ENCODE results near the gene ATP2C2.
"Not testable (repeated sequence)": the region's sequence is repeated elsewhere in the genome, so short reads cannot be mapped to it uniquely, and the experiment has no call there.

ATP2C2 gene

DNA sequence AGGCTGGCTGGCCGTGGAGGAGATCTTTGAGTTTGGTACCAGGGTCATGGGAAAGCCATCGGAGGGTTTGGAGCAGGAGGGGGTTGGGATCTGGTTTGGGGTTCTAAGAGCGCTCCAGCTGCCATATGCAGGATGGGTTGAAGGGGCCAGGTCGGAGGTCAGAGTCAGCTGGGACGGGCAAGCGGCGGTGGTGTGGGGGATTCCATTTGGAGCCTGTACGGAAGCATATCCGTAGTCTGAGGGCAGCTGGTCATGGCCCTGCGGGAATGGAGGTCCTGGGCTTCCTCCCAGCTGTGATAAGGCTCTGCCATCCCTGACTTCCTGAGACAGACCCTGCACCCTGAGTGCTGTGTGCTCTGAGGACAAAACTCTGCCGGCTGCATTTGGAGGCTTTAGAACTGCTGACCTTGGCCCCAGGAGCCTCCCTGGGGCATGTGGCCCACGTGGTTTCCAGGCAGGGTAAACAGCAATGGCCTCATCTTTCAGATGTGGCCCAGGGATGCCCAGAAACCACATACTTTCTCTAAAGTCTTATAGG, 46.5 kb downstream of the ATP2C2 start:
- in situ Hi-C loops (cut with HindIII; ENCODE audit: low sequenced_read_pairs) = loop anchor here (5.0 kb wide), 1 partner anchor 43 kb away; no protein-coding TSS in a partner anchor

DNA sequence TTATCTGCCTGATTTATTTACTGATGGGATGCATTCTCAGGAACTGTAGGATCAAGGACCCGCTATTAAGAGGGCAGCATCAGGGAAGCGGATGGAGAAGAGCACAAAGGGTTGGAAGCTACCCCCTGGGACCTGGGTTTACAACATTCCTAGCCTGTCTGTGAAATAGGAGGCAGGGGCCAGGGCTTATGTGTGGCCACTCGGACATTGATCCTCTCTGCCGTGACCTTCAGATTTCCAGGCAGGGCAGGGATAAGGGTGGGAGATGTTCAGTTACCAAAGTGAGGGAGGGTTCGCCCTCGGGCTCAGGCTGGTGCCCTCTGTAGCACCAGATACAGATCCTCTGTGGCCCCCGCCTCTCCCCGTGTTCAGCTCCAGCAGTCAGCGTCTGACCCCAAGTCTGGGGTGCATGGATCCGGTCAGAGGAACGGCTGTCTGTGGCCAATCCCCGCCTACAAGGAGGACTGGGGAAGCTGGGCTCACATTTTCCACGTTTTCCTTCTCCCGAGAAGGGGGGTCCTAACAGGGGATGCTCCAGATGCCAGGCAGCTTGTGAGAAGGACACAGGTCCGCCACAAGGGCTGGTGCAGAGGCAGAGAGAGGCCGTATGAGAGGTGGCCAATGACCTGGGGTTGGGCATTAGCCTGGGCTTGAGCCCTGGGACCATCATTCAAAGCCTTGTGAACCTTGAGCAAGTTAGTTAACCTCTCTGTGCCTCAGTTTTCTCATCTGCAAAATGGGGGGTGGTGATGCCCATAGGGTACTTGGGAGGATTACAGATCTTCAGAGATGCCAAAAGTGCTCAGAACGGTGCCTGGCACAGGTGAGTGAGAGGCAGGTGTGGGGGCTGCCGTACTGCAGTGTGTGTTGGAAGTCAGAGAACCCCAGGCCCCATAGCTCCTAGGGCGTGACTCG, 48.3 kb downstream of the ATP2C2 start:
- in situ Hi-C loops (cut with HindIII; ENCODE audit: low sequenced_read_pairs) = loop anchor here (5.0 kb wide), 1 partner anchor 44 kb away; no protein-coding TSS in a partner anchor

DNA sequence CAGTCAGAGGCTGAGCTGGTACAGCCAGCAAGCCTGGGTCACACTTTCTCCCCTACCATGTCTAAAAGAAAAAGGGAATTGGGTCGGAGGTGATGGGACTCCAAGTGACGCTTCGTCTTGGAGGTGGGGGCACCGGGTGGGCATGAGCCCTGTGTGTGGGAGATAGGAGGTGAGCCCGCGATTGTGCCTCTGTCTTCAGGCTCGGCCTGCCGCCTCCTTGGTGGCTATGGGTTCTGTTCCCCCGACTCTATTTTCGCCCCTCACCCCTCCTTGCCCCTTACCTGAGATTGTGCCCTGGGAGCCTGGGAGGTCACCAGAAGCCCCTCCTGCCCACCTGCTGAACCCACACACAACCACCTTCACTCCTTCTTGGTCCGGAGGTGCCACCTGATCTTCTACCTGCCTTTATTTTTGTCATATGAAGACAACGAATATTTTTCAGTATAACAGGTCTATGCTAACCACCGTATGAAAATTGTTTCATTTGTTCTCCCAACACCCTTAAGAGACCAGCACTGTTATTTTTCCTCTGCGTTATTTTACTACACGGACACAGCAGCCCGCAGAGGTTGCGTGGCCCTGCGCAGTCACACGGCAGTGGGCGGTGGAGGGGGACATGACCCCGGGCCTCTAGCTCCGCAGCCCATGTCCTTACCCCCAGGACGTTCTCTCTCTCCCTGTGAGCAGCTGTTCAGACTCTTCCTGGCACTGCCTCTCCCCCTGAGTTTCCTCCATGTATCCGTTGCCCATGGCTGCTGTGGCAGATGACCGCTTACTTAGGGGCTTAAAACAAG, 49.9 kb downstream of the ATP2C2 start:
- in situ Hi-C loops (cut with HindIII; ENCODE audit: low sequenced_read_pairs) = loop anchor here (5.0 kb wide), 1 partner anchor 46 kb away; no protein-coding TSS in a partner anchor

DNA sequence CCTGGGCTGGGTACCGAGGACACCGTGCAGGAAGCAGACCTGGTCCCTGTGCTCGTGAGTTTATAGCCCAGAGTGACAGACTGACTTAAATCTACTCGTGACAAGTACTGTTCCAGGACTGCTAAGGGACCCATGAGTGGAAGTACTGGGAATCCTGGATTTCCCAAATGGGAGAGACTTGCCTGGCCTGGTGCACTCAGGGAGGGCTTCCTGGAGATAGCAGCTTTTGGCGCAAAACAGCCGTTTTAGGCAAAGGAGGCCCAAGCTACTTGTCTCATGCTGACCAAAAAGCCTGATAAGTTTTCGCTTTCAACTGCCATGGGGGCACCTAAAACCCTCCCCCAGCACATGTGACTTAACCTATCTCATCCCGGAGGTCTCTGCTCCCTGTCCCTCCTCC, 51.4 kb downstream of the ATP2C2 start:
- in situ Hi-C loops (cut with HindIII; ENCODE audit: low sequenced_read_pairs) = loop anchor here (5.0 kb wide), 1 partner anchor 47 kb away; no protein-coding TSS in a partner anchor

DNA sequence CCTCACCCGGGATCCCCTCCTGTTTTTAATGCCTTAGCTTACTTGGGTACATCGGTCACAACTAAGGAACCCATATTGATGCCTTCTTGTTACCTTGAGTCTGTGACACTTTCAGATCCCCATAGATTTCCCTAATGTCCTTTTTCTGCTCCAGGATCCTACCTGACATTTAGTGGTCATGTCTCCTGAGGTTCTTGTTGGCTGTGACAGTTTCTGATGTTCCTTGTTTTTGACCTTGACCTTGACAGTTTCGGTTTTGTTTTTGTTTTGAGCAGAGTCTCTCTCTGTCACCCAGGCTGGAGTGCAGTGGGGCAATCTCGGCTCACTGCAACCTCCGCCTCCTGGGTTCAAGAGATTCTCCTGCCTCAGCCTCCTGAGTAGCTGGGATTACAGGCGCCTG, 52.2 kb downstream of the ATP2C2 start:
- in situ Hi-C loops (cut with HindIII; ENCODE audit: low sequenced_read_pairs) = not testable (repeated sequence)

DNA sequence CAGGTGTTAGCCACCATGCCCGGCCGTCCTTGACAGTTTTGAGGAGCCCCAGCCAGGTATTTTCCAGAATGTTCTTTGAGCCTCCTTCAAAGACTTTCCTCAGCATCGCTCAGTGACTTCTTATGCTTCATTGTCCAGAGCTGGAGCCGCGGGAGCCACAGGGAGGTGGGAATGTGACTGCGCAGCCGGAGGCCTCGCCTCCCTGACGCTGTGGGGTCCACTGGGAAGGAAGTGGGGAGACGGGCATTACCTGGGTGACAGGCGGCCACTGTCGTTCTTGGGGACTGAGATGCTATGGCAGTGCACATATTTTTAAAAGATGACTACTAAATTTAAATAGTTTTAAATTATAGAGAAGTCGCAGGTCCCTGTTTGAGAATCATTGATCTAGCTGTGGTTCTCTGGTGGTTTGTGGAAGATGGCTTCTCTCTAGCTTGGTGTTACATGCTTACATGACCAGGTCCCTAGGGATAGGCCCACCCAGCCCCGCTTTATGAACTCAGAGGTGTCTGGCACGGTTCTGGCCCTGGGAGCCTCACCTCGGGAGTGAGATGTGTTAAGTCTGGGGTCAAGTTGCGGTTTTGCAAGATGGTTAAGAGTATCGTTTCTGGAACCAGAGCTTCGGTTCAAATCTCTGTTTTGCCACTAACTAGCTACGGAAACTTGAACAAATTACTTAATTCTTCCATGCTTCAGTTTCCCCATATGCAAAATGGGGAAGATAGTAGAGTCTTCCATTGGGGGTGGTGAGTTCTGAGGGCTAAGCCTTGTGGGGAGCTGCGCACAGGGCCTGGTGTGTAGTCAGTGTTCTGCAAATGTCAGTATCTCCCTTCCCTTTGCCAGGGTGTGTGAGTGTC, 53.0 kb downstream of the ATP2C2 start:
- in situ Hi-C loops (cut with HindIII; ENCODE audit: low sequenced_read_pairs) = no loop called here

DNA sequence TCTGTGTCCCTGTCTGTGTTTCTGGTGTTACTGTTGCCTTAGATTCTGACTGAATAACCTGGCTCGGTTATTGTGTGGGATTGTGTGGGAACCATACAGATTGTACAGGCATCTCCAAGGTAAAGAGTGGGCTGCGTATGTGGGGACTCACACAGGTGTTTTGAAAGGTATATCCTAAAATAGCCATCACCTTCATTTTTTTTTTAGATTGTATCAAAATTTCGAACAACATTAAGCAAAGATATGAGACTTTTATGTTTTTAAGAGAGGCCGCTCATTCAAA, 53.5 kb downstream of the ATP2C2 start:
- in situ Hi-C loops (cut with HindIII; ENCODE audit: low sequenced_read_pairs) = no loop called here

DNA sequence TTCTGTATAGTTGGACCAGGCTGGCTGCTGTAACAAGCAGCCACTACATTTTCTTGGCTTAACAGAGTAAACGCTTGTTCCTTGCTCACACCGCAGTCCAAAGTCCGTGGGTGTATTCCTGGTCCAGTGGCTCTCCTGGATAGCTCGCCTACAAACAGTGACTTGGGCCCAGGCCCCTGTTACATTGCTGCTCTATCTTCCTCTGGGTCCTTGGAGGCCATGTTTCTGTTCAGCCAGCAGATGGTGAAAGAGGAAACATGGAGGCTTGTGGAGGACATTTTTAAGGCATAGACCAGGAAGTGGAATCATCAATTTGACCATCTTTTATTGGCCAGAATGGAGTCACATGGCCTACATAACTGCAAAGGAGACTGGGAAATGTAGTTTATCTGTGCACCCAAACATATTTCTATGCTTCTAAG, 55.1 kb downstream of the ATP2C2 start:
- in situ Hi-C loops (cut with HindIII; ENCODE audit: low sequenced_read_pairs) = no loop called here

DNA sequence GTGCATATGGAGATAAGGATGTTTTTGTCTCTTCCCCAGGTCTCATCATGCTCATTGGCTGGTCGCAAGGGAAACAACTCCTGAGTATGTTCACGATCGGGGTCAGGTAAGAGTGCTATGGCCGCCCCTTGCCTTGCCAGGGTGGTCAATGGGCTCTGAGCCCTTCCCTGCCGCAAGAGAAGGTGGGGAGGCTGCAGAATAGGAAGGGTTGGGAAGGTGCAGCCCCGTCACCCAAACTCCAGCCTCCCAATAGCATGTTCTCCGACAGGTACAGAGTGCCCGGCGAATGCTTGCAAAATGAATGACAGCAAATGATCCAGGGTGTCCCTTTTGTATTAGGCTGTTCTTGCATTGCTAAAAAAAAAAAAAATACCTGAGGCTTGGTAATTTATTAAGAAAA, 57.4 kb downstream of the ATP2C2 start:
- in situ Hi-C loops (cut with HindIII; ENCODE audit: low sequenced_read_pairs) = no loop called here

DNA sequence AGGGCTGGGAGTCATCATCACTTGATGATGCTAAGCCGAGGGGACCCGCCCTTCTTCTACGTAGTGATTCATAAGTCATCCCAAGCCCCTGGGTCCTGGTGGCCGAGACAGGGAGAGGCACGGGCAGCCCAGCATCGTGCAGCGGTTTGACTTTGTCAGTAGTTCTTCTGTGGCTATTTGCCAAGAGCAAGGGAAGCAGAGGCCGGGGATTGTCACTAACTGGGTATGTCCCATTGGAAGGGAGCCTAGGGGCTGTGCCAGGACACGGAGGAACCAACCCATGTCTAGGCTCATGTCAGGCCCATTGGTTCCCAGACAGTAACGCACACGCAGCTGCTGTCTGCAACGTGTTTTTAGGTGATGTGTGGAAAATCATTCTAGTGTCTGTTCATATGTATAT, 58.5 kb downstream of the ATP2C2 start:
- in situ Hi-C loops (cut with HindIII; ENCODE audit: low sequenced_read_pairs) = no loop called here

DNA sequence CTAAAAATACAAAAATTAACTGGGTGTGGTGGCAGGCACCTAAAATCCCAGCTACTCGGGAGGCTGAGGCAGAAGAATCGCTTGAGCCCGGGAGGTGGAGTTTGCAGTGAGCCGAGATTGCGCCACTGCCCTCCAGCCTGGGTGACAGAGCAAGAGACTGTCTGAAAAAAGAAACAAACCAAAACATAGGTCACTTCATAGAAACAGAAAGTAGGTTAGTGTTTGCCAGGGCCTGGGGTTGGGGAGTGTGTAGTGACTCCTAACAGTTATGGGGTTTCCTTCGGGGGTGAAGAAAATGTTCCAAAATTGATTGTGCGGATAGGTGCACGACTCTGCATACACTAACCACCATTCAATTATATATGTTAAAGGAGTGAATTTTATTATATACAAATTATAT, 59.2 kb downstream of the ATP2C2 start:
- in situ Hi-C loops (cut with HindIII; ENCODE audit: low sequenced_read_pairs) = no loop called here

DNA sequence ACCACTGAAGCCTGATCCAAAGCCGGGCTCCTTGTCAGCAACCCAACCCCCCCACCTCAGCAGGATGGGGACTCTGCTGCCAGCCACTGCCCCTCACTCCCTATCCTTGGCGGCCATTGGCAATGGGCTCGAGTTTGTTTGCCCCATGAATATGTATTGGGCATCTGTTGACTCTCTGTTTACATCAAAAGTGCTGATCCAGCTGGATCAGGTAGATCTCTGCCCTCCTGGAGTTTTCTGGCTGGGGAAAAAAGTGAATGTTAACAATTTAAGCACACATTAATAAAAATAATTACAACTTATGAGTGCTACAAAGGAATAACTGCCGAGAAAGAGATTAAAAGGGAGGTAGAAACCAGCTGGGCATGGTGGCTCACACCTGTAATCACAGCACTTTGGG, 62.5 kb downstream of the ATP2C2 start:
- in situ Hi-C loops (cut with HindIII; ENCODE audit: low sequenced_read_pairs) = no loop called here

DNA sequence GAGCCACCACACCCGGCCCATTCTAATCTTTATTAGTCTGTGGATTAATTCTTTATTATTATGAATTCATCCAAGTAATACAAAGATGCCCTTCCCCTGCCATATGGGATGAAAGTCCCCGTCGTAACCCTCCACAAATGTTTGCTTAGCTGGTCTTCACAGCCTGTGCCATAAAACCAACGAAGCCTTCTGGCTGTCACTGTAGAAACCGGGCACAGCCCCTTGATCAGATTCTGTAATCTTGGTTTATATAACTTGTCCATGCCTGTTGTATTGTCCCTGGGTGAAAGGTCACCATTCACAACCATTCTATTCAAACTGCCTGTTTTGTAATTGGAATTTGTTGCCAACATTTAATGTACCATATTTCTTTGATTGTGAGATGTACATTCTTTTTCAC, 66.5 kb downstream of the ATP2C2 start:
- in situ Hi-C loops (cut with HindIII; ENCODE audit: low sequenced_read_pairs) = no loop called here

DNA sequence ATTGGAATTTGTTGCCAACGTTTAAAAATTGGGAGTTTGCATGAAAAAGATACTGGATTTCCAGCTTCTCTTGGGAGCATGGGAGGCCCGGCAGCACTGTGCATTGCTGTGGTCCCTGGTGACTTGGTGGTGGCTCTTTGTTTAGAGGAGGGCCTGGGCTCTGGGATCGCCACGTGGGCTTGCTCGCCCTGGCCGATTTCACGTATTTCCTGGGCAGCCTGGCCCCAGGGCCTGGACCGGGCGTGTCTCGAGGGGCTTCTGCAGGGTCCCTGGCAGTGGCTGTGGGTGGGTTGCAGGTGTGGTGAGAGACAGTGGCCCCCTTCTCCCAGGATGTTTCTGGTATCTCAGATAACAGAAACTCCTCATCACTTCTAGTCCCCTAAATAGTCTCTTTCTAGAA, 67.9 kb downstream of the ATP2C2 start:
- in situ Hi-C loops (cut with HindIII; ENCODE audit: low sequenced_read_pairs) = no loop called here

DNA sequence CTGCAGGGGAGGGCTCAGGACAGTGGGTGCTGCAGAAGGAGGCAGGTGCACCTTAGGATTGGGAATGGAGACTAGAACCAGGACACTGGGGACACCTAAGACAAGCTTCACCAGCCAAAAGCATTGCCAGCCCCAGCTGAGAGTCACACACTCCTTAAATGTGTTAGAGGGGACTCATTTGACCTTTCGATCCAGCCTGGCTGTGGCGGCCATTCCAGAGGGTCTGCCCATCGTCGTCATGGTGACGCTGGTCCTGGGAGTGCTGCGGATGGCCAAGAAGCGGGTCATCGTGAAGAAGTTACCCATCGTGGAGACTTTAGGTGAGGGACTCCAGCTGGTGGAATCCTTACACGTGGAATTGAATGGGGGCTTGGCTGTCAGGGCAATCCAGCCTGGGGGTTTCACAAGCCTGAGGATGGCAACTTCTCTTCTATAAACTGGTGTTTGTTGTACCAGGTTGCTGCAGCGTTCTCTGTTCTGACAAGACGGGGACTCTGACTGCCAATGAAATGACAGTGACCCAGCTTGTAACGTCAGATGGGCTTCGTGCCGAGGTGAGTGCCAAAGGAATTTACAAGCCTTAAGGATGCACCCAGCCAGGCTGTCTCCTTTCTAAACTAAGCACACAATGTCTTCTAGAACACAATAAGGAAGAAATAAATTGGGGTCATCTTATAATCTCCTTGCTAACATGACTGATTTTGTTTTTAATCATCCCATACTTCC, 70.8 kb downstream of the ATP2C2 start:
- in situ Hi-C loops (cut with HindIII; ENCODE audit: low sequenced_read_pairs) = no loop called here

DNA sequence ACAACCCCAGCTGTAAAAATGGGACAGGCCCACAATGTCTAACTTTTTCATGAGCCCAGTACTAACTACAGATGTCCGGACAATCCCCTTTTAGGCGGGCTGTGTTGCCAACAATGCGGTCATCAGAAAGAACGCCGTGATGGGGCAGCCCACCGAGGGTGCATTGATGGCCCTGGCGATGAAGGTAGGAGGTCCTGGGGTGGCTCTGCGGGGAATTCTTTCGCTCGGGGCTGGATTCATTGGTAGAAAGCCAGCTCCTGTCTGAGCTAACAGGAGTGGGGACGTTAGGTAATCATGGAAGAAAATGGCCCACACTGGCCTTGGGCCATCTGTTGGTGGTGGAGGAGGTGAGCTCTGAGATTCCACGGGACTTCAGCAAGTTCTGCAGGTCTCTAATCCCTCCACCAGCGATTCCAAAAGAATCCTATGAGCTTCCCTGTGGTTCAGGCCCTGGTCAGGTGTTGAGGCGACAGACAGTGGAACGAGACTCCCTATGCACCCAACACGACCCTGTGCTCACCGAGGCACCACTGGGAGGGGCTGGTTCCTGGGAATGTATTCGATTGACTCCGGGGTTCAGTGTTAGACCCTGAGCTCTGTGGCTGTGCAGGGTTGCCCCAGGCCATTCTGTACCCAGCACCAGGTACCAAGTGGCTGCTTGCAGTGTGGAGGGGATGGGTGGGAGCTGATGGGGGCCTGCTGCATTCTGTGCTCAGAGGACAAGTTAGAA, 74.2 kb downstream of the ATP2C2 start:
- in situ Hi-C loops (cut with HindIII; ENCODE audit: low sequenced_read_pairs) = no loop called here

DNA sequence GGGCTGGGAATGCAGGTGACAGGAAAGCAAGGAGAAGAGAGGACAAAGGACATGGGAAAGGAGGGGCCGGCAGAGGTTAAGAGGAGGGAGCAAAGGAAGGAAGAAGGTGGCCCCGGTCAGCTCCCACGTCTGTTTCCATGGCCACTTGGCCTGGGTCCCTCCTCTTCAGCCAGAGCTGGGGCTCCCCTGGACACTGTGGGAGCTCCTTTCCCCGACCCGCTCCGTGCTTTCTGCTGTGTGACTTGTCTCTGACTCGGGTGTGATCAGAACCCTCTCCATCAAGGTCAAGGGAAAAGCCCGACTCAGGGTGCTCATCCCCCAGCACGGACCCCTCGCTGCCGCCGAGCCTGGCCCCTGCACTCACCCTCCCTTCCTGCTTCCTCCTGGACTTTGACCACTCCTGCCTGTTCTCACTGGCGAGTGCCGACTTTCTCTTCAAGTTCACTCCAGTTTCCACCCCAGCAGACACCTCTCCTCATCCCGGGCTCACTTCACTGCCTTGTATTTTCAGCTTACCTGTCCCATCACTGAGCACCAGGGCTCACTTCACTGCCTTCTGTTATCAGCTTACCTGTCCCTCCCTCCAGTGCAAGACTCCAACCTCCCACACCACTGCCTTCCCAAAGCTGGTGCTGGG, 74.9 kb downstream of the ATP2C2 start:
- in situ Hi-C loops (cut with HindIII; ENCODE audit: low sequenced_read_pairs) = no loop called here

DNA sequence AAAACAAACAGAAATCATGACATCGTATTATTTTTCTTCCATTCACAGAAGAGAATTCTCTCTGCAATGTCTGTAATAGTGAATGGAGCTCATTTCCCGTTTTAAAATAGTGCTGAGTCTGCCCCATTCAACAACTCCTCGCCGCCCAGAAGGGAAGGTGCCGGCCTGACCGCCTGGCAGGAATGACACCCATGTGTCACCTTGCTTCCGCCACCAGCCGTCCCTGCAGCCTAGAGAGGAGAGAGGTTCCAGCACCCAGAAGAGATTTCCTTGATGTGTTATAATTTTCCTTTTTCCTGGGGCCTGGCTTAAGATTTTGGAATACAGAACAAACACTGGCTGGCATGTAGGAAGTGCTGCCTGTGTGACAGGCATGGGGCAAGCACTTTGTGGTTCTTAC, 76.1 kb downstream of the ATP2C2 start:
- in situ Hi-C loops (cut with HindIII; ENCODE audit: low sequenced_read_pairs) = no loop called here

DNA sequence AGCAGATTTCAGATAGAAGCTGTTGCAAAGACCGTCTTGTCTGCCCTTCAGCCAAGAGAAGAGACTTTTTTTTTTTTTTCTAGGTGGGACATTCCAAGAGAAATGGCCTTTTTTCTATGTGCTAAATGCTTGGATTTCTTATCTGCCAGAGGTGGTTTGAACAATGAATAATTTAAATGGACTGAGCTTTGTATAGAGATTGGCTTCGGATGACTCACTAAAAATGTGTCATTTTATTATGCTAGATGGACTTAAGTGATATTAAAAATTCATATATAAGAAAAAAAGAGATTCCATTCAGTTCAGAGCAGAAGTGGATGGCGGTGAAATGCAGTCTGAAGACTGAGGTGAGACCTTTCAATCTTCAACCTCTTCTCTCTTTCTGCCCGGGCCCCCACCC, 77.7 kb downstream of the ATP2C2 start:
- in situ Hi-C loops (cut with HindIII; ENCODE audit: low sequenced_read_pairs) = loop anchor here (5.0 kb wide), 3 partner anchors 41 to 124 kb away; no protein-coding TSS in a partner anchor

Data from endothelial cell of hepatic sinusoid (primary cell).